DMS53 (cell line): ENCODE measurements around the gene ZPR1.
"Not testable (repeated sequence)": the region's sequence is repeated elsewhere in the genome, so short reads cannot be mapped to it uniquely, and the experiment has no call there.

ENCODE experiments used
- DNase-seq: peaks from one replicate; lab custom pipeline; 2025; lab: John Stamatoyannopoulos, UW

The ZPR1 gene

DNA sequence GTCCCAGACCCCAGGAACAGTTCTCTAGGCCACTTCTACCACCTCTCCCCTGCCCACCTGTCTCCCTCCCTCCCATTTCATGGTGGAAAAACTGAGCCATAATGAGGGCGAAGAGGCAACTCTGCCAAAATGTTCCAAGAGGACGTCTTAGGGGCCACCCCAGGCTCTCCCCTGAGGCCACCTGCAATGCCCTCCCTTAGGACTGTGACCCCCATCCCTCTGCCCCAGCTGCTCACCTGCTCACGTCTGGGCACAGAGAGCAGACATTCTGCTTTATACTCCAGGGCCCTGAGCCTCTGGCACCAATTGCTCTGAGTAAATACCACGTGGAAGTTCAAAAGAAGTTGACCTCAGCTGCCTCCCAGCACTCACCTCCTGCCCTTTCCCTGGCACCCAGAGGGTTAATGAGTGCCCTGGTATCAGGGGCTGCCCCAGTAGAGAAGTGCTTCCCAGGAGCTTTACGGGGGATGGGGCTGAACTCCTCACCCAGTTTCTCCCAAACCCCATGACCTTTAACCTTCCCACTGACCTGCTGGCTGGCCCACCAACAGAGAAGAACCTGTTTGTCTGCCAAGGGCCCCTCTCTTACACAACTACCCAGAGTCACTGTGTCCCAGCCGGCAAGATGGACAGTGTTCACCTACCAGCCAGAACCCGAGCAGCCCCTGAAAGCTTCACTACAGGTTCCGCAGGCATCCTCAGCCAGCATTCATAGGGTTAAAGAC is 4.5 kb upstream of the ZPR1 start:
- no peak for DNase-seq

DNA sequence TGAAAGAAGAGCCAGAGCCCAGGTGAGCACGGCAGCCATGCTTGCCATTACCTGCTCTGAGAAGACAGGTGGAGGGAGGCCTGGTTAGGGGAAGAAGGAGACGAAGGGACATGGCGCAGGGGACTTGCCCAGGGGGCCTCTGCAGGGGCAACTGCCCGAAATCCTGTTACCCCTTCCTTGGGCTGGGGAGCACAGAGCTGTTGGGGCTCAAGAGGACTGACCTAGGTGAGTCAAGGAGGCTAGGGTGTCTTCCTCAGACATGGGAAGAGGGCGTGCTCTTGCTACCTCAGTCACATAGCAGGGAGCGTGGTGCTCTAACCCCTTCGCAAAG is 4.0 kb upstream of the ZPR1 start, which contains the start of gene APOA5:
Gene APOA5 (minus strand): TSS at position 67 of the 331 bp plus-strand sequence. CDS start 19 bp downstream, at position 48.
- no peak for DNase-seq

DNA sequence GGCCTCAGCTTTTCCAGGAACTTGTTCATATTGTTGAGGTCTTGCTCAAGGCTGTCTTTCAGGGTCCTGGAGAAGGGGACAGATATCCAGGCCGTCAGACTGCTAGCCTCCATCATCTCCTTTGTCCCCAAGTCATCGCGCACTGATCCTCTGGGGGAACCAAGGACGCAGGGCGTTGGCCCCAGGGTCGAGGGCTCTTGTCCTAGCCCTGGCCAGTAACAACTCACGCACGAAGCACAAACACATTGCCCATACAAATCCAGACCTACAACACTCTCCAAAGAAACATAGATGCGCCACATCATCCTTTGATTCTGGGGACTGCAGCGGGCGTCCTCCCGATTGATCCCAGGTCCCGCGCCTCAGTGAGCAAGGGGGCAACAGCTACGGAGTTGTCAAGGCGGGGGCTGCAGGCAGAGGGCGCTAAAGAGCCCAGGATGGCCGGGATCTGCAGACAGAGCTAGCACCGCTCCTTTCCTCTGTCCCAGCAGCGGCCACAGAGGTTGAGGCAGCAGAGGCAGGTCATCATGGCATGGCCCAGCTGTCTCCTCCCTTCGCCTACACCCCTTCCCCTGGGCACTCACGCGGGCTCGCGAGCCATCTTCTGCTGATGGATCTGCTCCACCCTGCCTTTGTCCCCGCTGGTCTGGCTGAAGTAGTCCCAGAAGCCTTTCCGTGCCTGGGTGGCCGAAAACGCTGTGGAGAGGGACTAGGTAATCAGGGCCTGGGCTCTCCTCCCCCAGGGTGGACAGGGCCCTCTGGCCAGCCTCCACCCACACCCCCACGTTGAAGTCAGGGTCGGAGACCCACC is 3.4 kb upstream of the ZPR1 start:
- peak; percentile 84 for DNase-seq

DNA sequence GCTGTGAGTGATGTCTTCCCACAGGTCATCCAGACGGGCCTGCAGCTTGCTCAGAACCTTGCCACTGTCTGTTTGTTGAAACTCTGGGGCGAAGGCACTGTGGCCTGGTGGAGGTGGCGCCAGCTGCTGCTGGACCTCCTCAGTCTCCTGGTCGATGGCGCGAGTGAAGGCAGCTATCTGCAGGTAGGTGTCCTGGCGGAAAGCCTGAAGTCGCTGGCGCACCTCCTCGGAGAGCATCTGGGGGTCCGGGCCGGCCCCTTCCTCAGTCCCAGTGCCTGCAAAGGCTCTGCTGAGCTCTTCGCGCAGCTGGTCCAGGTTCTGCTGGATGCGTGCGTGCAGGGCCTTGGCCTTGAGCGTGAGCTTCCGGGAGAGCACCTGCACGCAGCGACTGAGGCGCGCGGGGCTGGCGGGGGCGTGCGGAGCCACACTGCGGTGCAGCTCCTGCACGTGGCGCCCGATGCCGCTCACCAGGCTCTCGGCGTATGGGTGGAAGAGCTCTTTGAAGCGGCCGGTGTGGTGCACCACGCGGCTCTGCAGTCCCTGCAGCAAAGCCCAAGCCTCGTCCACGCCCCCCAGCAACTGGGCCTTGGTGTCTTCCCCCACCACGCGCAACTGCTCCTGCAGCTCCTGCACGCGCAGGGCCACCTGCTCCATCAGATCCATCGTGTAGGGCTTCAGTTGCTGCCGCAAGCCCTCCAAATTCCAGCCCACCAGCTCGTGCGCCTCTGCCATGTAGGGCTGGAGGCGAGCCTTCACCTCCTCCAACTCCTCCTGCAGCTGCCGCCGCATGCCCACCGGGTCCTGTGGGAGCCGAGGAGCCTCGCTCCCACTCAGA is 2.6 kb upstream of the ZPR1 start:
- DNase-seq: no peak

DNA sequence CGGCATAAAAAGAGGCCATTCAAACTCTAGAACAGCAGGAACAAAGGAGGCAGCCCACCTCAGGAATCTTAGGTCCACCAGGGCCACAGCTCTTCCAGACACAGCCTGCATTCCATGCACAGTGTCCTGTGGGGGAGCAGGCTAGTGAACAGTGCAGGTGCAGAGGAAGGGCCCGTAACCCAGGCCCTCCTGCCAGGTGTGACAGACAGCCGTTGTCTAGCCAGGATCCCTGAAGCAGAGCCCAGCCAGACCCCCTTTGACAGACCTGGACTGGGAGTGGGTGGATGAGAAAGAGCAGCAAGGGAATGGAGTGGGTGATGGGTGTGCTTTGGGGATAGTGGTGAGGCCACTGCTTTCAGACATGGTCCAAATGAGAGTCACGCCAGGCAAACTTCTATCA is 1.2 kb upstream of the ZPR1 start:
- DNase-seq: no peak

DNA sequence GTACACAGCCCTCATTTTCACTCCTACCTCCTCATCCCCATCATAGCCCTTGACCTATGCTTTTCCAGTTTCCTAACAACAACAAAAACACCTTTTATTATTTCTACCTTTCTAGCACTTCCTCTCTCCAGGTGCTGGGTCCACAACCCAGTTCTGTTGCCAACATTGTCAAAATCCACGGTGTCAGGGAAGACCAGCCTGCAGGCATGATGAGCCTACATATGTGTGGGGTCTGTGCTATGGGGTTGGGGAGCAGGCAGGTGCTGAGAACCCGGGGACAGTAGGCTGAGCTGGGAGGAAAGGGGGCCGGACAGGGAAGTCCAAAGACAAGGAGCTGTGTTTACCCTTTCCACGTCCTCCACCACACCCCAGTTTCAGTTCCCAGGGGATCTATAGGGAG is 711 bp upstream of the ZPR1 start:
- no peak for DNase-seq

DNA sequence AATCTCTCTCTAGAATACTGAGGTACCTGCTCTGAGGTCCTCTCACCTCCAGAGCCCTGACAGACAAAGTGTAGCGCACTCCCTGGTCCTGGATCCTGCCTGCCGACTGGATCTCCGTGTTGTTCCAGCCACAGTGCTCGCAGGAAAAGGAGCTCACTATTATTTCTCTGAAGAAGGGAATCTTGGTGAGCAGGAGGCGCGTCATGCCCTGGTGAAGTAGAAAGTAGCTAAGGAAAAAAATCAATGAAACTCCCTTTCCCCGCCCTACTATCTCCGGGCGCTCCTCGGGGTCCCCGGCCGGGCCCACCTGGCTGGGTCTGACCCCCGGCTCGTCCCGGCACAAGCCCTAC is 412 bp downstream of the ZPR1 start:
- DNase-seq: peak; percentile 47

DNA sequence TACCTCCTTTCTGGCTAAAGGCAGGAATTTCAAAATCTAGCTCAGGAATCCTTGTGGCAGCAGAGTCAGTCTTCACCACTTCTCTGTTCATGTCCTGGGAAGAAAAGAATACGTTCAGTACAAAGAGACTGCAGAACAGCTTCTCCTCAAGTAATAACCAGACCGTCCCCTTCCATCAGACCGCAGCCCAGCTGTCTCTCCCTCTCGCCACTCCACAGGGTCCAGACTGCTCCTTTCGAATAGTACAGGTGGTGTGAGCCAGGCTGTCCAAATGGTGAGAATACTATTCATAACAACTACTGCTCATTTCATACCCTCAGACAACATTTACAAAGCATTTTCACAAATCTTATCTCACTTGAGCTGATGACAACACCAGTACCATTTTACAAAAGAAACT is 857 bp downstream of the ZPR1 start:
- DNase-seq: no peak

DNA sequence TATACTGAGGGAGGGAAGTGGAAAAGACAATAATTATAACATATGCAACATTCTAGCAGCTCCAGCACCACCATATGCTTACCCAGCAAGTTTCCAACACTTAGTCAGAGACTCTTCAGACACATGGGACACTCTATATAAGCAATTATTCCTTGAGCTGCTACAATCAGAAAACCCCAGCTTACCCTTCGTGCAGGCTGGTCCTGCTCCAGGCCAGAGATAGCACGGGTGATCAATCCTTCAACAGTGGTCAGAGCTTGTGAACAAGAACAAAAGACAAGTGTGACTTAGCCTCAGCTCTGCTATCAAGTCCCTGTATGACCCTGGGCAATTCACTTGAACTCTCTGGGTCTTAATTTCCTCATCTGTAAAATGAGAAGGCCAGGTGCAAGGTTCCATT is 1.5 kb downstream of the ZPR1 start:
- DNase-seq: no peak

DNA sequence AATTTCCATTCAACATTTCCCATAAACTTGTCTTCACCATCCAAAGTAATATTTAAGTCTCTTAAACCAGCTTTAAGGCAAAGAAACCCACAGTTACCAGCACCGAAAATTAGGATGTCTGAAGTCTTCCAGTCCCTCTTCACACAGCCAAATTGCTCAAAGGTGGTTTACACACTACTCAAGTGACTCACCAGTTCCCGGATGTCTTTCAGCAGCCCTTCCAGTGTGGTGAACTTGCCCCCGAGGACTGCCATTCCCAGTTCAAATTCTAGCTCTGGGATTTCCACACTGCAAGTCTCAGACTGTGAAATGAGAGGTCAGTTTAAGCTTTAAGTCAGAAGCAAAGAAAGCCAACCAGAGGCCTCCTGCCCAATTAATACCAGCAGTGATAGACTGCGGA is 5.1 kb downstream of the ZPR1 start:
- DNase-seq: no peak

DNA sequence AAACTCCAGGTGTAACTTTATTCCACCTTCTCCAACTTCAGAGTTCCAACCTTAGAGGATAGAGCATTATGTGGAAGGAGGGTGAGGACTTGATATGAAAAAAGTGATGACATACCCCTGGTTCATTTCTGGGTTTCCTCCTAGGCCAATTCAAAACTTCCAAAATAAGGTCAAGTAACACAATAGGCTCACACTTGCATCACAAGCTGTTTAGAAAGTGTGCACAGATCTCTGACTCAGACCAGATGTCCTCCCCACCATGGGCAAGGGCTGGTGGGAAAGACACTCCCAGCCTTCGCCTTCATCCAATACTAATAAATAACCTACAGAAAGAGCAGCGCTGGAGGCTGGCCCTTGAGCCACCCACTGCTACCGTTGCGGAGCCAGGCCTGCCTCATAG is 9.3 kb downstream of the ZPR1 start:
- no peak for DNase-seq

DNA sequence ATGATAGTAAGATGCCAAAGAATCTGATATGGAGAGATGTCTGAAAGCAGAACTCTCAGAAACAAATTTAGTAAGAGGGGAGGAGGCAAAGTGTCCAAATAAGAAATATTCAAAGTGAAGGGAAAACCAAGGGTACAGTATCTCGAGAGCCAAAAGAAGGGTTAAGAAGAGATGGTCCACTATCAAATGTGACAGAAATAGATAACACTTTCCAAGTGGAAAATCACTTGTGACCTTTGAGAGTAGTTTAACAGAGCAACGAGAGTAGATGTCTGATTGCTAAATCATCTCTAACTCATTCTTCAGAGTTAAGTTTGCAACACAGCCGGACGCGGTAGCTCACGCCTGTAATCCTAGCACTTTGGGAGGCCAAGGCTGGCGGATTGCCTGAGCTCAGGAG is 10.8 kb downstream of the ZPR1 start:
- DNase-seq: no peak

DNA sequence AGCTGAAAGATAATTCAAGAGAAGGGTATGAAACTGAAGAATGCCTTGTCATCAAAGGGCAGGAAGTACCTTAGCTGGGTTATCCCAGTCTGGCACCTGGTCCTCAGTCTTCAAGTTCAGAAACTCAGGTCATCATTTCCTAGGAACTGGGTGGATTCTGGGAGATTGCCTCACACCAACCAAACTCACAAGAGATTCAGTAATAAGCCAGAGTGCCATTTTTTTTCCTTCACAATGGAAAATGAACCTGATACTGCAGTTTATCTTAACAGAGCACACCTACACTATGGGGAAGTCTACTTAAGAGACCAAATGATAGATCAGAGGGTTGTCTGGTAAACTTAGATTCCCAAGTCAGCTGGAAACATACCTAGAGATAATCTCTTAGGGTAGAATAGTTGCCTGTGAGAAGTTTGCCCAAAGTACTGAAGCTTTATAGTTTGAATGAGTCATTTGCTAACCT is 11.3 kb downstream of the ZPR1 start:
- DNase-seq: peak; percentile 18

DNA sequence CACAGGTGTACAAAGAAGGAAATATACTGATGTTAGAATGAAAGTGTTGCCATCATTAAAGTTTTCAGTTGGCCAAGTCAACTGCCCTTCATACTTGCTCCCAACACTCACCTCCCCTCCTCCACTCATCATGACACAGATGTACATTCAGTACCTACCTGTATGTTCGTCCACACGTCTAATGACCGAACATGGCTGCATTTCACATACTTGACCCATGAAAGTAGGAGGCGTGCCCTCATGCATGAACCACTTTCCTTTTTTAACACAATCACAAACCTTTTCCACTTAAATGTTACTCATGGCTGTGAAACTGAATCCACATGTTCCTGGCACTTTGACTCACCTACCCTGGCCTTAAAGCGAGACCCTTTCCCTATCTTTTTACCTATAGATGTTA is 11.8 kb downstream of the ZPR1 start:
- no peak for DNase-seq

DNA sequence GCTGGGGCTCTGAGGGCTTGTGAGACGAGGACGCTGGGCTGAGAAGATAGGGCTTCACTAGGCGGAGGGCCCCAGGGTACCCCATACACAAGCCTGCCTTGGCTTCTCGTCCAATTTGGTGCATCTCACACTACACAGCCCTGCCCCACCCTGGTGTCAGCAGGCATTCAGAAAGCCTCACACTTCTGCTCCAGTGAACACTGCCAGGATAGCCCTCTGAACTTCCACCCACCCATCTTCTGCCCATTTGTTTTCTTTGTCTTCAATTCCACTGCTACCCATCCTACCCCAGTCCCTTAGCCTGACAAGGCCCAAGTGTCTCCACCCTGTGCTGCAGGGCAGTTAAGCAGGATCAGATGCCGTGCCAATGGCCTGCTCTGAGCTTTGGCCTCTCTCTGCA is 13.2 kb downstream of the ZPR1 start:
- peak; percentile 29 for DNase-seq

DNA sequence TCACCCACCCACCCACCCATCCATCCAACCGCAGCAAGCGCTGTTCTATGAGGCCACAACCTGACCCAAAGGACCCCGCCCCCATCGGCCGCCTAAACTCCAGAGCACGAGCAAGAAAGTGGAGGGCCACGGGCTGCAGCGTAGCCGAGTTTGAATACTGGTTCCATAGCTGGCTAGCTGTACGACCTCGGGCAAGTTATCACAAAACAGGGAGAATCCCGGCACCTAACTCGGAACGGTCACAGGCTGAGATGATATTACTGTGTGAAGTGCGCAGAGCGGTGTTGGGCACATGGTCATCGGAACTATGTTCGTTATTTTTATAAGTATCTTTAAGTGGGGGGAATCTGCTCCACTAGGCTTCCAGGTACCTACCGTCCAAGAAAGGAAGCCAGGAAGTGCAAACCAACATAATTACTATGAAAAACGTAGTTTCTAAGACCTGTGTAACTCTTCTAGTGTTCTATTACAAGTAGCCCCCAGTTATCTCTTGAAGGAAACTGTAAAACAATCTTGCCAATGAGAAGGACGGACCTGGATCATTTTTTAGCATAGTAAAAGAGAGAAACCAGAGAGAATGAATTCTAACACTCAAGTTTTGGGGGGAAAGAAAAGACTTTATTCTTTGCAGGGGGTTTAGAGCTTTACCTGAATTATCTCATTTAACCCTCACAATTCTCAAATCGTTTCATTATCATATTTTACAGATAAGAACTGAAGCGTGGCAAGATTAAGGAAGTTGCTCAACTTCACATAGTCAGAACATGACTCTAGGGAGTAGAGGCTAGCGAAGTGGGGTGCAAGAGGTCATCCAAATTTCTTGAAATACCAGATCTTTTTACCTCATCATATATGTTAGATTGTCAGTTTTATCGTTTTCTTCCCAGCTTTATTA is 14.4 kb downstream of the ZPR1 start:
- DNase-seq: peak; percentile 90

DNA sequence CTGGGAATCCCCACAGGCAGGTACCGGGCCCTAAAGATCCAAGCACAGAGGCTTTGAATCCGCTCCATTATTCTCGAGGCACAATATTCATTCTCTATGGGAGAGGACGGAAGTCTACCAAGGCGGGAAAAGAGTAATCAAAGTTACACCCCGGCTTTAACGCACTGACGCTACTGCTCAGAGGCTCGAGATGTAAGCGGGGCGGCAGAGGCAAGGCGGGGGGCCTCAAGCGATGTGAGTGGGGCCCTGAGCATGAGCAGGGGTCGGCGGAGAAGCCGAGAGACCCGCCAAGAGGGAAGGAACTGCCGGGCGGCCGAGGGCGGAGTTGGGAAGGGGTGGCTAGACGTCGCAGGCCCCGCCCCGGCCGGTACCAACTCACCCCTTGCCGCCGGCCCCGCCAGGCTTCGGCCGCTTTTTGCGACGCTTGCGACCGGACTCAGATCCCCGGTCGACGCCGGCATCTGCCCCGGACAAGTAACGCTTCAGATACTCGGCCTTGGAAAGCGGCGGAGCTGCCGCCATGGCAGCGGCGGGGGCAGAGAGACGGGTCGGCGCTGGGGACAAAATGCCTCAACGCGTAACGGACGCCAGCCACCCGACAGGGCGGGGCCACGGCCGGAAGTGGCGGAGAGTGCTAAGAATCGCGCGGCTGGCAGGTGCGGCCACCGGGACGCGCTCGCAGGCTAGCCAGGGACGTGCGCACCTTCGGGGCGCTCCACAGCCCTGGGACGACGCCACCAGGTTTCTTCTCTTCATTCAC is 15.2 kb downstream of the ZPR1 start, which contains the start of gene BUD13:
Gene BUD13 (minus strand): TSS at position 545 of the 760 bp plus-strand sequence. CDS start 23 bp downstream, at position 522.
- DNase-seq: peak; percentile 97

DNA sequence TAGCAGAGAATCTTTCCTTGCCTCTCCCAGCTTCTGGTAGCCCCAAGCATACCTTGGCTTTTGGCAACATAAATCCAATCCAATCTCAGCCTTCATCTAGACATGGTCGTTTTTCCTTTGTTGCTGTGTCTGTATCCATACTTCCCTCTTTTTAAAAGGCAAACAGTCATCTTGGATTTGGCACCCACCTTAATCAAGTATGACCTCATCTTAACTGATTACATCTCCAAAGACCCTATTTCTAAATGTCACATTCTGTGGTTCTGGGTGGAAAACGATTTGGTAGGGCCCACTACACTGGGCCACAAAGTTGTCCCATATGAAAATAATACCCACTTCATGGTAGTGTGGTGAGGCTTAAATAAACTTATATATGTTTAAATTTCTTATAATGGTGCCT is 15.9 kb downstream of the ZPR1 start:
- DNase-seq: peak; percentile 14

DNA sequence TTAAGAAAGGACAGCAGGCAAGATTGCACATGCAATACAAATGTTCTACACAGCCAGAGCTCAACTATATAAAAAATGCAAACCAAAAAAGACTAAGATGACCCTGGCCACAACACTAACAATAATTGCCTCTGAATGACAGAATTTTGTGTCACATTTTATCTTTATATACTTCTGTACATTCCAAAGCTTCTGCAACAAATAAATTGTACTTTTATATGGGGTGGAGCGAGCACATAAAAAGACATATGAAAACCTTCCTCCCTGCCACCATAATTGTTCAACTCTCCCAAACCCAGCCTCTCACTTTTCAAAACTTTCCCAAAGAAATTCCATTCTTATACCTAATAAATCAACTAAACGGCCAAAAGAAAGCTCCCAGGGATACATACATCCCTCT is 25.7 kb downstream of the ZPR1 start:
- DNase-seq: no peak

DNA sequence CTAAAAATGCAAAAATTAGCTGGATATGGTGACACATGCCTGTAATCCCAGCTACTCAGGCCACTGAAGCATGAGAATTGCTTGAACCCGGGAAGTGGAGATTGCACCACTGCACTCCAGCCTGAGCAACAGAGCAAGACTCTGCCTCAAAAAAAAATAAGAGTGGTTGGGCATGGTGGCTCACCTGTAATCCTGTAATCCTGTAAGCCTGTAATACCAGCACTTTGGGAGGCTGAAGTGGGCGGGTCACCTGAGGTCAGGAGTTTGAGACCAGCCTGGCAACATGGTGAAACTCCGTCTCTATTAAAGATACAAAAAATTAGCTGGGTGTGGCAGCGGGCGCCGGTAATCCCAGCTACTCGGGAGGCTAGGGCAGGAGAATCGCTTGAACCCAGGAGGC is 31.8 kb downstream of the ZPR1 start:
- not testable (repeated sequence) for DNase-seq
